RWPE1 (cell line): Measurements from ENCODE around the gene RGS8.

Experiments
- CTCF ChIA-PET: fragments of 350-600 bp; sonication (Branson Sonifier 250); formaldehyde crosslinking; extraction: SDS; loops from one replicate; lab custom pipeline; 2021; lab: Yijun Ruan, JAX
- POLR2A ChIA-PET: fragments of 400-600 bp; formaldehyde crosslinking; extraction: SDS; loops from one replicate; lab custom pipeline; 2020; ENCODE audit warnings: antibody characterized with exemption; ENCODE audit not compliant: low non-redundant PET; lab: Yijun Ruan, JAX
- DNase-seq: peaks from one replicate; pipeline ENCODE4 v3.0.0; 2012; ENCODE audit warnings: low spot score
- H3K27ac ChIP-seq: fragments of 450-650 bp; 2 replicates; pipeline ENCODE4 v1.5.1; 2017
- CTCF ChIP-seq: fragments of 450-650 bp; conservative IDR thresholded peaks from 2 replicates; pipeline ENCODE4 v1.5.1; 2017; ENCODE audit warnings: low read depth, mild to moderate bottlenecking

RGS8 gene

GRCh38 chr1:182684116-182684828 is at the start of gene RGS8:
TSS of gene RGS8 (minus strand) at chr1:182684587. CDS start at chr1:182669649, 14,938 bp downstream.
- no peak within 1 kb of the TSS for H3K27ac ChIP-seq
- CTCF ChIA-PET: no interaction called here
- no peak for TF ChIP-seq CTCF
- no peak for DNase-seq
- POLR2A ChIA-PET: no interaction called here

DNA sequence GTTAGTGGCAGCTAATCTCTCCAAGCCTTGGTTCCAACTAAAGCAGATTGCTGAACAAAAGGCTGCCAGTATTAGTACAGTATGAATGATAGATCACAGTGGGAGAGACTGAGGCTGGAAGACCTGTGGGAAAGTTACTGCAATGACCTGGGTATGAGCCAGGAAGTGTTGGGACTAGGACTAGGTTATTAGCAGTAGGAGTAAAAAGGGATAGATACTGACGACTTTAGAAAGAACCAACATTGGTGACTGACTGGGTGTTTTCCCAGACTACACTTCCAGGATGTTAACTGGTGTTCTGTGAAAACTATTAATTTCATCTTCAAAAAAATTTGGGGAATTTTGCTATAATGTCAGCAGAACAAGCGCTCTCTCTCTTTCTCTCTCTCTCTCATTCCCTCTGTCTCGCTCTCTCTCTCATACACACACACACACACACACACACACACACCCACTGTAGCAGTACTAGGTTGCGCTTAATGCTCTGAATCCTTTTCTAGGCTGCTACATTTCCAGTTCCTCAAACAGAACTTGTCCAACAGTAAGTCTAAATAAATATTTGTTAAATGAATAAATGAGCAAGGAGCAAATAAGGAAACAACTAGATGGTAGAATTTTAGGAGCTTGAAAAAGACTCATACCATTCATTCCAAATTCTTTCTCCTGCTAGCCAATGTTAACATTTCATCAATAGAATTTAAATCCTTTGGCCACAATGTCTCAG is 47.6 kb upstream of the RGS8 start:
- ChIA-PET POLR2A (no interaction called here), CTCF (no interaction called here)
- no peak for TF ChIP-seq CTCF
- DNase-seq: no peak
- no peak overlapping the region for H3K27ac ChIP-seq

DNA sequence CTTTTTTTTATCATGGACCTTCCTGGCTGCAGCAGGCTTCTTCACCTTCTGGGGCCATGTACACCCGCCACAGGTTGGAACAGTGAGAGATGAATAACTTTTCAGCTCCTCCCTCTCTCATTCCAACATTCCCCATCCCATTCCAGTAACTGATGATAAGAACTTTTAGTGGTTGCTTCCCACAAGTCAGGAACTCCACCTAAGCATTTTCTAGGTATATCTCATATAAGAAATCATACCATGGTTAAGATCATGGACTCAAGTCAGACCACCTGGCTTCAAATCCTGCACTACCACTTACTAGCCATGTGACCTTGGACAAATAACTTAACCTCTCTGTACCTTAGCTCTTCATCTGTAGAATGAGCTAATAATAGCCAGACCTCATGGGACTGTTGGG is 42.5 kb upstream of the RGS8 start:
- POLR2A ChIA-PET: no interaction called here
- no peak for TF ChIP-seq CTCF
- no peak overlapping the region for H3K27ac ChIP-seq
- CTCF ChIA-PET: interaction anchor here (0.5 kb wide), 1 partner anchor 1470 kb away, joined by 3 read pairs; no protein-coding TSS in a partner anchor
- no peak for DNase-seq

DNA sequence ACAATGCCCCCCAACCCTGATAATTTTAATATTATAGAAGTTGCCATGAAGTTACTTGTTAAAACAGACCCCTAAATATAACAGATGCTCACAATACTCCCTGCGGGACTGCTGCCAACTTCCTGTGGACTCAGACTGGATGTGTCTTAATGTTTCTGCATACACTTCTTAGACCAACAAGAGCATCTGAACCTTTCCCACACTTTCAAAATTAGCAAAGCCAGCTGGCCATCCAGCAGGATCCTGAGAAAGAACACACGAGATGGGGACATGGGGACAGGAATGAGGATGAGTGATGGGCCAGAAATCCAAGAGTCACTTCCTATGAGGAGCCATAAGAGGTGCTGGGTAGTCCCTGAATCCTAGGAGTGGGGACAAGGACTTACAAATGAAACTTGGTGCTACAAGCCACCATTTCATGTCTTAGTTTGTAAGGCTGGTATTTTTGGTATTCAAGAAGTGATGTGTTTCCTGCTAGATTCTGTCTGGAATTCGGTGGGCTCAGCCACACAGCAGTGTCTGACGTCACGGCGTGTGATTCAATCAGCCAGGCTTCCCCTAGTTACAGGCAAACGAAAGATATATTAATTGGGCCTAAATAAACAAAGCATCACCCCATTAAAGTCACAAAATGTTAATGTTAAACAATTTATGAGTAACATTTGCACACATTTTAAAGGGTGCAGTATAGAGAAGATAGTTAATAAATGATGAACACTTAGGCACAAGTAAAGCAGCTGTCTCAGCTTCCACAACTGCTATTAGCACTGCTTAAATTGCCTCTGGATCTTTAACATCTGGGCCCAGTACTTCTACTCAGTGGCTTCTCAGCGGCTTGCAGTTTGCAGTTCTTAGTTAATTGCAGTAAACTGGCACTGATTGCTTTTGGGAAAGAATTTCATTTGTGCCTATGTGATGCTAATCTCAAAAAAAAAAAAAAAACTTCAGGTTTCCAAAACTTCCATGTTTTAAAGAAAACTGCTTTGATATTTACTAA is 41.2 kb upstream of the RGS8 start:
- ChIA-PET CTCF (interaction anchor here (0.6 kb wide), 1 partner anchor 13 kb away, joined by 3 read pairs; no protein-coding TSS in a partner anchor), POLR2A (no interaction called here)
- no peak for TF ChIP-seq CTCF
- no peak overlapping the region for H3K27ac ChIP-seq
- DNase-seq: no peak

GRCh38 chr1:182724215-182724614 is 39.8 kb upstream of the RGS8 start:
- TF ChIP-seq CTCF: no peak
- H3K27ac ChIP-seq: no peak overlapping the region
- CTCF ChIA-PET: interaction anchor here (0.6 to 0.9 kb wide), 2 partner anchors 61 to 98 kb away, joined by 3 read pairs; no protein-coding TSS in a partner anchor
- DNase-seq: no peak
- POLR2A ChIA-PET: no interaction called here

- DNase-seq: no peak
- POLR2A ChIA-PET: no interaction called here
- TF ChIP-seq CTCF: no peak
- no peak overlapping the region for H3K27ac ChIP-seq
- CTCF ChIA-PET: no interaction called here
Measured at GRCh38 chr1:182723200-182723599, 38.8 kb upstream of the RGS8 start.
